CD4-positive, alpha-beta T cell (primary cell): ENCODE results near the gene VASP. TPM values are rescaled to one million over a fixed set of nuclear protein-coding genes. Genes with fewer than 3 reads are reported as not detected.

ENCODE experiments used
- ATAC-seq: fragments of 200-7000 bp; cut with Tn5 transposase; one replicate; pipeline ENCODE4 v1.10.0; 2022; ENCODE audit warnings: mild to moderate bottlenecking; ENCODE audit not compliant: poor library complexity
- CTCF ChIA-PET: fragments of 350-600 bp; sonication (Branson Sonifier 250); formaldehyde crosslinking; loops from one replicate; lab custom pipeline; 2021; ENCODE audit warnings: antibody characterized with exemption, inconsistent platforms; lab: Charles Lee
- POLR2A ChIA-PET: fragments of 350-600 bp; sonication (Branson Sonifier 250); formaldehyde crosslinking; loops from one replicate; lab custom pipeline; 2021; ENCODE audit warnings: antibody characterized with exemption, inconsistent platforms; lab: Charles Lee
- DNase-seq, 14 experiments: peaks; one replicate each; pipeline ENCODE4 v3.0.0-alpha.2; 2013 to 2020; ENCODE audit warnings: mixed read lengths in 2 of 14
- H3K27ac ChIP-seq, 2 donors: one replicate each; pipeline versions ENCODE4 v1.5.1 to v1.7.0; 2013; ENCODE audit warnings: low read length in 2 of 2, low read depth in 1 of 2, mild to moderate bottlenecking in 1 of 2
- H3K27me3 ChIP-seq, 2 experiments: 1 replicate in 1 of 2; 2 replicates in 1 of 2; pipeline versions ENCODE4 v1.6.1 to v1.7.0; 2013; ENCODE audit warnings: low read length in 2 of 2, control low read depth in 1 of 2, mild to moderate bottlenecking in 1 of 2, moderate library complexity in 1 of 2; ENCODE audit not compliant: insufficient read depth in 2 of 2, control insufficient read depth in 1 of 2
- H3K36me3 ChIP-seq: one replicate; pipeline ENCODE4 v1.6.1; 2013; ENCODE audit warnings: low read length, control low read depth; ENCODE audit not compliant: insufficient read depth
- H3K4me1 ChIP-seq: one replicate; pipeline ENCODE4 v1.6.1; 2013; ENCODE audit warnings: low read length, control low read depth; ENCODE audit not compliant: insufficient read depth
- H3K4me3 ChIP-seq: one replicate; pipeline ENCODE4 v1.5.1; 2013; ENCODE audit warnings: mild to moderate bottlenecking, low read length, moderate library complexity
- H3K9me3 ChIP-seq, 2 experiments: 1 replicate in 1 of 2; 2 replicates in 1 of 2; pipeline versions ENCODE4 v1.6.1 to v1.7.0; 2013; ENCODE audit warnings: low read length in 2 of 2, mild to moderate bottlenecking in 2 of 2, control low read depth in 1 of 2, moderate library complexity in 1 of 2; ENCODE audit not compliant: control insufficient read depth in 1 of 2, insufficient read depth in 1 of 2
- H3K27ac Mint-ChIP-seq: one replicate; pipeline ENCODE4 v1.8.0; 2020; ENCODE audit warnings: mixed read lengths
- H3K27me3 Mint-ChIP-seq: one replicate; pipeline ENCODE4 v1.8.0; 2021; ENCODE audit warnings: mixed read lengths
- H3K36me3 Mint-ChIP-seq: one replicate; pipeline ENCODE4 v1.8.0; 2021; ENCODE audit warnings: low read depth, mixed read lengths
- H3K4me1 Mint-ChIP-seq: one replicate; pipeline ENCODE4 v1.8.0; 2021; ENCODE audit warnings: low read depth, mixed read lengths
- H3K4me3 Mint-ChIP-seq: one replicate; pipeline ENCODE4 v1.8.0; 2020; ENCODE audit warnings: mild to moderate bottlenecking, mixed read lengths
- H3K9me3 Mint-ChIP-seq: one replicate; pipeline ENCODE4 v1.8.0; 2020; ENCODE audit warnings: mixed read lengths
- intact Hi-C, 2 experiments: fragments of 100-400 bp; cut with DNase I in 1 of 2; cut with micrococcal nuclease in 1 of 2; formaldehyde crosslinking; loops; one replicate each; pipeline versions ENCODE4 v1.15.1 to v1.9.0; 2023 to 2025; cut with DNase I, micrococcal nuclease
- total RNA-seq, 174 experiments: library from RNA in 2 of 174; stranded (reverse) in 2 of 174; gene quantifications; one replicate each; pipeline ENCODE4 v1.2.3 and lab custom pipeline; 2021 to 2026
- TF ChIP-seq, protein P1 (sequence below): fragments of 200-600 bp; IDR thresholded peaks from one replicate; pipeline ENCODE4 v1.8.0; 2022; ENCODE audit warnings: antibody characterized with exemption, mild to moderate bottlenecking

VASP gene
- total RNA-seq, 2 experiments from 2014 or later: 49.9 to 55.5 TPM

DNA sequence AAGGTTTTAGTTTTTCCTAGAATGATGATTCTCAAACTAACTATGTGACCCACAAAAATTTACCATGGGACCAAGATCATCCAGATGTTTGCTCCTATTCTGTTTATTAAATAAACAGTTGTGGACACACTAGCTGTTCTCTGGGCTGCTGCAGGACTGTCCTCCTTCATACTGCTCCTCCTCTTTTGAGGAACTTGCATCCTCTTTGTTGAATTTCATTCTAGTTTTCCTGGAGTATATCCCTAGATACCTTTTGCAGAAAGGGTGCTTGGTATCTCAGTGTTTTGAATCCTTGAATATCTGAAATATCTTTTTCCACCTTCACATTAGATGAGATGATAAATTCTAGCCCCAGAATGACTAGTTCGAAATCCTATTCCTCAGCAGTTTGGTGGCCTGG, 24.1 kb downstream of the VASP start:
- ChIA-PET CTCF (no interaction called here), POLR2A (no interaction called here)
- Mint-ChIP-seq H3K36me3 (peaks cover 16% of the 10 kb centered on the region), H3K4me1 (peaks cover 16% of the 10 kb centered on the region), H3K27me3 (no peaks in the 10 kb centered on the region), H3K27ac (no peak overlapping the region), H3K9me3 (no peaks in the 10 kb centered on the region), H3K4me3 (no peak overlapping the region)
- peaks cover 0 to 7% of the 10 kb centered on the region in 2 experiments for H3K9me3 ChIP-seq
- H3K27me3 ChIP-seq: no peaks in the 10 kb centered on the region
- DNase-seq (no peak), ATAC-seq (no peak)
- H3K36me3 ChIP-seq: peaks cover 9% of the 10 kb centered on the region
- TF ChIP-seq, protein P1, sequence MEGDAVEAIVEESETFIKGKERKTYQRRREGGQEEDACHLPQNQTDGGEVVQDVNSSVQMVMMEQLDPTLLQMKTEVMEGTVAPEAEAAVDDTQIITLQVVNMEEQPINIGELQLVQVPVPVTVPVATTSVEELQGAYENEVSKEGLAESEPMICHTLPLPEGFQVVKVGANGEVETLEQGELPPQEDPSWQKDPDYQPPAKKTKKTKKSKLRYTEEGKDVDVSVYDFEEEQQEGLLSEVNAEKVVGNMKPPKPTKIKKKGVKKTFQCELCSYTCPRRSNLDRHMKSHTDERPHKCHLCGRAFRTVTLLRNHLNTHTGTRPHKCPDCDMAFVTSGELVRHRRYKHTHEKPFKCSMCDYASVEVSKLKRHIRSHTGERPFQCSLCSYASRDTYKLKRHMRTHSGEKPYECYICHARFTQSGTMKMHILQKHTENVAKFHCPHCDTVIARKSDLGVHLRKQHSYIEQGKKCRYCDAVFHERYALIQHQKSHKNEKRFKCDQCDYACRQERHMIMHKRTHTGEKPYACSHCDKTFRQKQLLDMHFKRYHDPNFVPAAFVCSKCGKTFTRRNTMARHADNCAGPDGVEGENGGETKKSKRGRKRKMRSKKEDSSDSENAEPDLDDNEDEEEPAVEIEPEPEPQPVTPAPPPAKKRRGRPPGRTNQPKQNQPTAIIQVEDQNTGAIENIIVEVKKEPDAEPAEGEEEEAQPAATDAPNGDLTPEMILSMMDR: no peak
- intact Hi-C loops: no loop called here
- H3K4me3 ChIP-seq: no peak overlapping the region
- no peak overlapping the region for H3K27ac ChIP-seq
- H3K4me1 ChIP-seq: peaks cover 13% of the 10 kb centered on the region

- POLR2A ChIA-PET: no interaction called here
- Mint-ChIP-seq H3K27ac (no peak overlapping the region), H3K4me3 (no peak overlapping the region), H3K4me1 (no peaks in the 10 kb centered on the region), H3K36me3 (no peaks in the 10 kb centered on the region), H3K9me3 (no peaks in the 10 kb centered on the region), H3K27me3 (no peaks in the 10 kb centered on the region)
- Histone ChIP-seq H3K36me3 (no peaks in the 10 kb centered on the region), H3K4me3 (no peak overlapping the region), H3K27me3 (no peaks in the 10 kb centered on the region), H3K27ac (no peak overlapping the region), H3K4me1 (peaks cover 2% of the 10 kb centered on the region), H3K9me3 (no peaks in the 10 kb centered on the region)
- intact Hi-C loops: no loop called here
- TF ChIP-seq, protein P1: no peak
- DNase-seq (no peak), ATAC-seq (no peak)
- CTCF ChIA-PET: no interaction called here
Measured at GRCh38 chr19:45539459-45539858, 32.2 kb downstream of the VASP start.

DNA sequence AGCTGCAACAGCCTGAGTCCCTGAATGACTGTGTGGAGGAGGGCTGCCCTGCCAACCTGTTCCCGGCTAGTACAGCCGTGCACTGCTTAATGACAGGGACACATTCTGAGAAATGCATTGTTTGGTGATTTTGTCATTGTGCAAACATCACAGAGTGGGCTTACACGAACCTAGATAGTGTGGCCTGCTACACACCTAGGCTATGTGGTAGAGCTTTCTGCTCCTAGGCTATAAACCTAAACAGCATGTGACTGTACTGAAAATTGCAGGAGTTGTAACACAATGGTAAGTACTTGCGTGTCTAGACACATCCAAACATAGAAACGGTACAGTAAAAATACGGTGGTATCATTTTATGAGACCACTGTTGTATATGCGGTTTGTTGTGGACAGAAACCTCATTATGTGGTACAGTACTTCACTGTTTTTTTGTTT, 35.0 kb downstream of the VASP start:
- no peaks in the 10 kb centered on the region for H3K4me1 Mint-ChIP-seq
- Histone ChIP-seq H3K4me1 (peaks cover 2% of the 10 kb centered on the region), H3K9me3 (no peaks in the 10 kb centered on the region), H3K36me3 (no peaks in the 10 kb centered on the region), H3K27ac (no peak overlapping the region), H3K27me3 (no peaks in the 10 kb centered on the region), H3K4me3 (no peak overlapping the region)
- ChIA-PET POLR2A (no interaction called here), CTCF (no interaction called here)
- ATAC-seq: no peak
- H3K27ac Mint-ChIP-seq: no peak overlapping the region
- H3K4me3 Mint-ChIP-seq: no peak overlapping the region
- no peaks in the 10 kb centered on the region for H3K27me3 Mint-ChIP-seq
- intact Hi-C loops: no loop called here
- H3K9me3 Mint-ChIP-seq: no peaks in the 10 kb centered on the region
- H3K36me3 Mint-ChIP-seq: no peaks in the 10 kb centered on the region
- no peak for DNase-seq
- TF ChIP-seq, protein P1: no peak
